HepG2 (cell line): Measurements from ENCODE around the gene DPP7. TPM values are rescaled to one million over a fixed set of nuclear protein-coding genes. Genes with fewer than 3 reads are reported as not detected.
A peak's percentile ranks its signal among the peaks of the same experiment; 100 is the strongest.

Experiments
- CREM ChIP-seq, 2 experiments: sonication (generic) in 1 of 2; formaldehyde crosslinking in 1 of 2; IDR thresholded peaks; 2 replicates each; pipeline versions ENCODE4 v1.4.0 to v1.6.1; 2016 to 2020; ENCODE audit warnings: antibody characterized with exemption in 1 of 2, mild to moderate bottlenecking in 1 of 2, missing genetic modification reagents in 1 of 2
- MAF1 ChIP-seq: sonication (generic); formaldehyde crosslinking; IDR thresholded peaks from 2 replicates; pipeline ENCODE4 v1.5.0; 2020; ENCODE audit warnings: missing genetic modification reagents, borderline replicate concordance
- RBAK ChIP-seq: sonication (generic); formaldehyde crosslinking; IDR thresholded peaks from 2 replicates; pipeline ENCODE4 v1.5.1; 2020; ENCODE audit warnings: mild to moderate bottlenecking, missing genetic modification reagents
- RNF219 ChIP-seq: sonication (generic); formaldehyde crosslinking; IDR thresholded peaks from 2 replicates; pipeline ENCODE4 v1.5.0; 2020; ENCODE audit warnings: mild to moderate bottlenecking, missing genetic modification reagents
- RORA ChIP-seq: sonication (generic); formaldehyde crosslinking; IDR thresholded peaks from 2 replicates; pipeline ENCODE4 v1.5.0; 2020; ENCODE audit warnings: mild to moderate bottlenecking, missing genetic modification reagents, moderate library complexity
- SMARCC2 ChIP-seq: fragments of 450-650 bp; IDR thresholded peaks from 2 replicates; pipeline ENCODE4 v1.6.1; 2017; ENCODE audit warnings: antibody characterized with exemption, mild to moderate bottlenecking
- YY1 ChIP-seq: IDR thresholded peaks from 2 replicates; pipeline ENCODE4 v1.6.1; 2011; ENCODE audit warnings: low read length, low read depth, moderate library complexity, mild to moderate bottlenecking; ENCODE audit not compliant: insufficient read depth, insufficient replicate concordance
- ZBTB34 ChIP-seq: sonication (generic); formaldehyde crosslinking; IDR thresholded peaks from 2 replicates; pipeline ENCODE4 v1.8.0; 2022; ENCODE audit warnings: mild to moderate bottlenecking, missing genetic modification reagents
- ZHX1 ChIP-seq: sonication (generic); formaldehyde crosslinking; IDR thresholded peaks from 2 replicates; pipeline ENCODE4 v1.8.1; 2022; ENCODE audit warnings: low read depth, mild to moderate bottlenecking, missing genetic modification reagents
- ZNF264 ChIP-seq: sonication (generic); formaldehyde crosslinking; IDR thresholded peaks from 2 replicates; pipeline ENCODE4 v1.4.0; 2020; ENCODE audit warnings: missing genetic modification reagents
- ZNF318 ChIP-seq: sonication (generic); formaldehyde crosslinking; IDR thresholded peaks from 2 replicates; pipeline ENCODE4 v1.4.0; 2020; ENCODE audit warnings: mild to moderate bottlenecking, missing genetic modification reagents
- ZNF331 ChIP-seq: sonication (generic); formaldehyde crosslinking; IDR thresholded peaks from 2 replicates; pipeline ENCODE4 v1.4.0; 2020; ENCODE audit warnings: missing genetic modification reagents
- ZNF781 ChIP-seq: sonication (generic); formaldehyde crosslinking; IDR thresholded peaks from 2 replicates; pipeline ENCODE4 v1.5.1; 2020; ENCODE audit warnings: borderline replicate concordance, mild to moderate bottlenecking, missing genetic modification reagents; ENCODE audit errors: not compliant biosample characterization
- polyA plus RNA-seq, 8 experiments: library from polyadenylated mRNA; depleted of rRNA in 3 of 8; stranded (reverse) in 7 of 8; unstranded in 1 of 8; fragments of >200 nt; fragmentation: Illumina TruSeq in 4 of 8; extraction: Trizol in 4 of 8; gene quantifications; 2 replicates each; pipeline versions ENCODE4 v1.2.1 to v1.2.3, GENCODE V29; 2011 to 2016; ENCODE audit warnings: low read depth in 4 of 8, missing spikeins in 1 of 8, mixed read lengths in 1 of 8; ENCODE audit not compliant: insufficient read depth in 1 of 8
- total RNA-seq, 5 experiments: library from RNA; depleted of rRNA; stranded (reverse); fragments of >200 nt; fragmentation: Illumina TruSeq; extraction: Trizol; gene quantifications; 2 replicates each; pipeline ENCODE4 v1.2.3, GENCODE V29; 2016; ENCODE audit warnings: low read depth in 1 of 5

DPP7 gene
- total and polyA plus RNA-seq, 2 of the 13 experiments (the other 11 are each of a cell fraction or from before 2014, with no cell fraction given): 1.2 to 4.5 TPM

- TF ChIP-seq CREM (IDR thresholded peaks at IDR 0.05) (no peak), CREM (CRISPR knock-in tag; IDR thresholded peaks at IDR 0.05) (no peak), ZNF331 (peak; percentile 41; the same call in 1 of the 2 replicates), ZHX1 (CRISPR knock-in tag) (peak; percentile 70), ZBTB34 (CRISPR knock-in tag) (0 out of 2 replicates have a peak, but pooled peaks have one; percentile 42), ZNF264 (CRISPR knock-in tag) (0 out of 2 replicates have a peak, but pooled peaks have one; percentile 29), ZNF318 (CRISPR knock-in tag) (no peak), RNF219 (no peak), RORA (CRISPR knock-in tag) (no peak), RBAK (no peak), ZNF781 (CRISPR knock-in tag) (peak; percentile 79), YY1 (peak; percentile 93), MAF1 (CRISPR knock-in tag) (no peak), SMARCC2 (no peak)
Measured at GRCh38 chr9:137129456-137130175, 15.1 kb upstream of the DPP7 start (continued).
